A673 (cell line): ENCODE results near the gene CHRM5. TPM values are rescaled to one million over a fixed set of nuclear protein-coding genes. Genes with fewer than 3 reads are reported as not detected.

ENCODE experiments used
- BruUV-seq: library from RNA; stranded (reverse); fragments of 400-500 nt; replicated peaks from 2 replicates; lab custom pipeline; 2021; lab: Mats Ljungman, UMichigan
- CTCF ChIA-PET: fragments of 300-600 bp; sonication (Branson Sonifier 250); formaldehyde crosslinking; loops from one replicate; lab custom pipeline; 2022; ENCODE audit warnings: antibody characterized with exemption; lab: Charles Lee
- POLR2A ChIA-PET: fragments of 300-600 bp; sonication (Branson Sonifier 250); formaldehyde crosslinking; loops from one replicate; lab custom pipeline; 2022; ENCODE audit warnings: antibody characterized with exemption; ENCODE audit not compliant: low non-redundant PET; lab: Charles Lee
- DNase-seq: peaks from one replicate; pipeline ENCODE4 v3.0.0-alpha.2; 2015; ENCODE audit warnings: low spot score
- H3K27ac ChIP-seq: fragments of 200-600 bp; sonication (generic); 2 replicates; pipeline ENCODE4 v1.5.1; 2016; ENCODE audit warnings: mixed run types, low read depth, mild to moderate bottlenecking, mixed read lengths, antibody characterized with exemption, low read length; ENCODE audit not compliant: poor library complexity, severe bottlenecking
- H3K27me3 ChIP-seq: fragments of 200-600 bp; sonication (generic); replicated peaks from 2 replicates; pipeline ENCODE4 v1.6.1; 2017; ENCODE audit warnings: mixed run types, low read depth, mild to moderate bottlenecking, mixed read lengths, antibody characterized with exemption, low read length; ENCODE audit not compliant: insufficient read depth, poor library complexity
- H3K36me3 ChIP-seq: fragments of 200-600 bp; sonication (generic); 2 replicates; pipeline ENCODE4 v1.6.1; 2016; ENCODE audit warnings: mixed run types, mild to moderate bottlenecking, mixed read lengths, antibody characterized with exemption, low read length; ENCODE audit not compliant: insufficient read depth, poor library complexity, severe bottlenecking
- H3K4me1 ChIP-seq: fragments of 200-600 bp; sonication (generic); 2 replicates; pipeline ENCODE4 v1.6.1; 2017; ENCODE audit warnings: mixed run types, mild to moderate bottlenecking, mixed read lengths, antibody characterized with exemption, low read length; ENCODE audit not compliant: insufficient read depth, poor library complexity, severe bottlenecking
- H3K4me3 ChIP-seq: fragments of 200-600 bp; sonication (generic); 2 replicates; pipeline ENCODE4 v1.5.1; 2016; ENCODE audit warnings: low read depth, mixed run types, mild to moderate bottlenecking, mixed read lengths, low read length; ENCODE audit not compliant: poor library complexity, severe bottlenecking
- H3K9me3 ChIP-seq: fragments of 200-600 bp; sonication (generic); 2 replicates; pipeline ENCODE4 v1.6.1; 2016; ENCODE audit warnings: mixed run types, low read depth, mild to moderate bottlenecking, mixed read lengths, antibody characterized with exemption, low read length; ENCODE audit not compliant: poor library complexity, severe bottlenecking
- EZH2 ChIP-seq: fragments of 200-600 bp; sonication (generic); IDR thresholded peaks from 2 replicates; pipeline ENCODE4 v1.6.1; 2017; ENCODE audit warnings: borderline replicate concordance, low read depth, mild to moderate bottlenecking, mixed read lengths, antibody characterized with exemption, low read length; ENCODE audit not compliant: poor library complexity, severe bottlenecking
- intact Hi-C: fragments of 100-400 bp; cut with micrococcal nuclease; formaldehyde crosslinking; loops from one replicate; pipeline ENCODE4 v1.10.0; 2022; ENCODE audit not compliant: unreplicated experiment
- total RNA-seq: library from RNA; stranded (reverse); gene quantifications from 2 replicates; pipeline ENCODE4 v1.2.3, GENCODE V29; 2021
- TF ChIP-seq, protein P1 (sequence below): fragments of 300-800, 200-600 bp; sonication (generic); conservative IDR thresholded peaks from 2 replicates; pipeline ENCODE4 v1.5.1; 2017; ENCODE audit warnings: low read depth, mild to moderate bottlenecking, antibody characterized with exemption, low read length, moderate library complexity, mixed read lengths

The CHRM5 gene
- total RNA-seq, 1 experiment from 2014 or later = not detected

DNA sequence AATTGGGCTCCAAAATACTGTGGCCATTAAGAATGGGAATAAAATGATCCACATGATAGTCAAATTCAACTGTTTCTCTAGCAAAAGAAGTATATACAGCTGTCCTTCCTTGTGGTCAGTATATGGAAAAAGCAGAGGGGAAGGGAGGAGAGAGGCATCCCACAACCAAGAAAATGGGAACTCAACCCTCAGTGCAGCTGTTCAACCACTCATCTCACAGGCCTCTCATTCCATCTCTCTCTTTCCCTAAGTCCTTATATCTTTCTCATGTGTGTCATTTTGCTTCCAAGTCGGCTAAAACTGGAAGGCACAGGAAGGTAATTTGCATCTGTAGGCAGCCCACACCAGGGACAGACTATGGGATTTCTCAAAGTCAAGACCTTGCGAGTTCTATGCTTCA, 43.2 kb downstream of the CHRM5 start:
- H3K9me3 ChIP-seq = no peaks in the 10 kb centered on the region
- H3K36me3 ChIP-seq = no peaks in the 10 kb centered on the region
- H3K4me1 ChIP-seq = no peaks in the 10 kb centered on the region
- TF ChIP-seq, protein P1, sequence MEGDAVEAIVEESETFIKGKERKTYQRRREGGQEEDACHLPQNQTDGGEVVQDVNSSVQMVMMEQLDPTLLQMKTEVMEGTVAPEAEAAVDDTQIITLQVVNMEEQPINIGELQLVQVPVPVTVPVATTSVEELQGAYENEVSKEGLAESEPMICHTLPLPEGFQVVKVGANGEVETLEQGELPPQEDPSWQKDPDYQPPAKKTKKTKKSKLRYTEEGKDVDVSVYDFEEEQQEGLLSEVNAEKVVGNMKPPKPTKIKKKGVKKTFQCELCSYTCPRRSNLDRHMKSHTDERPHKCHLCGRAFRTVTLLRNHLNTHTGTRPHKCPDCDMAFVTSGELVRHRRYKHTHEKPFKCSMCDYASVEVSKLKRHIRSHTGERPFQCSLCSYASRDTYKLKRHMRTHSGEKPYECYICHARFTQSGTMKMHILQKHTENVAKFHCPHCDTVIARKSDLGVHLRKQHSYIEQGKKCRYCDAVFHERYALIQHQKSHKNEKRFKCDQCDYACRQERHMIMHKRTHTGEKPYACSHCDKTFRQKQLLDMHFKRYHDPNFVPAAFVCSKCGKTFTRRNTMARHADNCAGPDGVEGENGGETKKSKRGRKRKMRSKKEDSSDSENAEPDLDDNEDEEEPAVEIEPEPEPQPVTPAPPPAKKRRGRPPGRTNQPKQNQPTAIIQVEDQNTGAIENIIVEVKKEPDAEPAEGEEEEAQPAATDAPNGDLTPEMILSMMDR = no peak
- no peak for TF ChIP-seq EZH2
- CTCF ChIA-PET = no interaction called here
- no peak for DNase-seq
- no peaks in the 10 kb centered on the region for H3K27me3 ChIP-seq
- BruUV-seq = no TSS peak
- no peak overlapping the region for H3K27ac ChIP-seq
- POLR2A ChIA-PET = no interaction called here
- H3K4me3 ChIP-seq = no peak overlapping the region
- intact Hi-C loops = no loop called here

GRCh38 chr15:34012461-34013028, 44.2 kb downstream of the CHRM5 start:
- no TSS peak for BruUV-seq
- no peak overlapping the region for H3K4me3 ChIP-seq
- DNase-seq = no peak
- no peaks in the 10 kb centered on the region for H3K9me3 ChIP-seq
- POLR2A ChIA-PET = no interaction called here
- H3K4me1 ChIP-seq = no peaks in the 10 kb centered on the region
- TF ChIP-seq, protein P1 = no peak
- TF ChIP-seq EZH2 = no peak
- no peaks in the 10 kb centered on the region for H3K27me3 ChIP-seq
- H3K27ac ChIP-seq = no peak overlapping the region
- CTCF ChIA-PET = no interaction called here
- H3K36me3 ChIP-seq = no peaks in the 10 kb centered on the region
- intact Hi-C loops = no loop called here

- TF ChIP-seq EZH2 = no peak
- TF ChIP-seq, protein P1 = no peak
- no peaks in the 10 kb centered on the region for H3K27me3 ChIP-seq
- no peak overlapping the region for H3K4me3 ChIP-seq
- ChIA-PET POLR2A (no interaction called here), CTCF (no interaction called here)
- no peaks in the 10 kb centered on the region for H3K9me3 ChIP-seq
- no peak overlapping the region for H3K27ac ChIP-seq
- H3K36me3 ChIP-seq = no peaks in the 10 kb centered on the region
- H3K4me1 ChIP-seq = no peaks in the 10 kb centered on the region
- intact Hi-C loops = no loop called here
- DNase-seq = no peak
- BruUV-seq = no TSS peak
Observed at GRCh38 chr15:34013746-34014145, 45.4 kb downstream of the CHRM5 start.
